Endodermal cell (in vitro differentiated cells): Measurements from ENCODE around the gene ASCL4. TPM values are rescaled to one million over a fixed set of nuclear protein-coding genes. Genes with fewer than 3 reads are reported as not detected.

Source experiments
- DNase-seq: peaks from one replicate; pipeline ENCODE4 v3.0.0-alpha.2; 2017
- H3K27ac ChIP-seq: 2 replicates; pipeline ENCODE4 v1.5.1; 2013; ENCODE audit warnings: mild to moderate bottlenecking, low read depth, low read length, moderate library complexity
- H3K27me3 ChIP-seq: 2 replicates; pipeline ENCODE4 v1.6.1; 2013; ENCODE audit warnings: mild to moderate bottlenecking, low read length, moderate library complexity; ENCODE audit not compliant: insufficient read depth, control insufficient read depth, poor library complexity, severe bottlenecking
- H3K36me3 ChIP-seq: 2 replicates; pipeline ENCODE4 v1.7.0; 2013; ENCODE audit warnings: mild to moderate bottlenecking, low read length, moderate library complexity; ENCODE audit not compliant: control insufficient read depth, insufficient read depth
- H3K4me1 ChIP-seq: one replicate; pipeline ENCODE4 v1.7.0; 2013; ENCODE audit warnings: low read length; ENCODE audit not compliant: control insufficient read depth, insufficient read depth
- H3K4me3 ChIP-seq: 2 replicates; pipeline ENCODE4 v1.5.1; 2013; ENCODE audit warnings: mild to moderate bottlenecking, low read length, moderate library complexity
- H3K9ac ChIP-seq: 2 replicates; pipeline ENCODE4 v1.6.1; 2013; ENCODE audit warnings: mild to moderate bottlenecking, low read length, moderate library complexity; ENCODE audit not compliant: poor library complexity, severe bottlenecking; ENCODE audit errors: extremely low read depth
- H3K9me3 ChIP-seq: 2 replicates; pipeline ENCODE4 v1.6.1; 2013; ENCODE audit warnings: mild to moderate bottlenecking, low read length, moderate library complexity; ENCODE audit not compliant: control insufficient read depth
- H3K27ac Mint-ChIP-seq: 2 replicates; pipeline ENCODE4 v1.8.0; 2020; ENCODE audit warnings: mixed read lengths
- H3K27me3 Mint-ChIP-seq: 2 replicates; pipeline ENCODE4 v1.8.0; 2021; ENCODE audit warnings: mild to moderate bottlenecking, mixed read lengths; ENCODE audit not compliant: insufficient read depth
- H3K36me3 Mint-ChIP-seq: 2 replicates; pipeline ENCODE4 v1.8.0; 2020; ENCODE audit warnings: low read depth, mixed read lengths
- H3K4me1 Mint-ChIP-seq: 2 replicates; pipeline ENCODE4 v1.8.0; 2020; ENCODE audit warnings: mixed read lengths
- H3K4me3 Mint-ChIP-seq: 2 replicates; pipeline ENCODE4 v1.8.0; 2020; ENCODE audit warnings: mild to moderate bottlenecking, moderate library complexity, mixed read lengths
- H3K9me3 Mint-ChIP-seq: 2 replicates; pipeline ENCODE4 v1.8.0; 2020; ENCODE audit warnings: mild to moderate bottlenecking, mixed read lengths
- CTCF ChIP-seq: fragments of 200-600 bp; sonication (generic); conservative IDR thresholded peaks from 2 replicates; pipeline ENCODE4 v1.5.0; 2021; ENCODE audit warnings: antibody characterized with exemption, mild to moderate bottlenecking
- WGBS, 2 experiments: methylation state at CpG; one replicate each; pipeline versions ENCODE4 v1.1.5 to v1.1.7; 2013; ENCODE audit warnings: missing lambda C conversion rate in 2 of 2, mixed read lengths in 1 of 2; ENCODE audit not compliant: insufficient coverage in 1 of 2, insufficient read length in 1 of 2; 5-methylcytosine and 5-hydroxymethylcytosine counted together
- total RNA-seq, 2 donors: library from RNA; stranded (reverse); fragmentation: NEBNext Ultra II Directional in 1 of 2; extraction: Animal tissue kit (Norgen Biotek cat#: 25700) in 1 of 2; gene quantifications; 2 replicates in 1 of 2; 3 replicates in 1 of 2; pipeline ENCODE4 v1.2.1, GENCODE V29; 2021

ASCL4 gene
- total RNA-seq, 2 donors from 2014 or later: not detected

DNA sequence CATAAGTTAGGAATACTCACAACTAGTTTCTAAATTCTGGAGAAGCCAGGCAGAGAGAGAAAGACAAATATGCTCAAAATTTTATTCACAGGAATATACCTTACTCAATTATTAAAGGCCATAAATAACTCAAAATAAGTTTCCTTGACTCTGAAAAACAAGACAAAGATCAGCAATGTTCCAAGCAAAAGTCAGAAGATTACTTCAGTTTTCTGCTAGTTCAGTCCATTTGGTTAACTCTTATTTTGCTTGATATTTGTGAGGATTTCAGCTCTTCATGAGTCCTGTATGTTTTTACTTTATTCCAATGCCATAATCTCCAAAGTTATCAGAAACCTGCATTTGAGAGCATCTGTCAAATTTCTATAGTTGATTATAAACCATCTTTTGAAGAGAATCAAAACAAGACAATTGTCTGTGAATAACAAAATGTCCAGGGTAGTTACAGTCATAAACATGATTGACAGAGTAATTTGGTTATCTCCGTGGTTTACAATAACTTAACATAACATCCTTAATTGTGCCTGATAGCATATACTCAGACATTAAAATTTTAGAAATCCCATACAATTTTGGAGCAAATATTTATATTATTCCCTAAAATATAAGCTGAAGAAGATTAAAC lies 17.1 kb downstream of the ASCL4 start:
- Histone ChIP-seq H3K36me3 (no peaks in the 10 kb centered on the region), H3K27me3 (peaks cover 11% of the 10 kb centered on the region), H3K9ac (no peak overlapping the region), H3K27ac (no peak overlapping the region), H3K4me3 (no peak overlapping the region), H3K4me1 (peaks cover 3% of the 10 kb centered on the region), H3K9me3 (peaks cover 35% of the 10 kb centered on the region)
- H3K4me1 Mint-ChIP-seq: peaks cover 12% of the 10 kb centered on the region
- no peak overlapping the region for H3K27ac Mint-ChIP-seq
- TF ChIP-seq CTCF: no peak
- peaks cover 3% of the 10 kb centered on the region for H3K36me3 Mint-ChIP-seq
- no peak for DNase-seq
- peaks cover 28% of the 10 kb centered on the region for H3K9me3 Mint-ChIP-seq
- WGBS, 2 experiments: 75% methylated on average over 1 of the region's 1 CpG; no CpG with 5 or more reads in 1 of the 2 experiments
- H3K27me3 Mint-ChIP-seq: peaks cover 23% of the 10 kb centered on the region
- no peak overlapping the region for H3K4me3 Mint-ChIP-seq

GRCh38 chr12:107794451-107794850 lies 19.9 kb downstream of the ASCL4 start:
- no peak overlapping the region for H3K27ac ChIP-seq
- Mint-ChIP-seq H3K4me1 (peaks cover 8% of the 10 kb centered on the region), H3K9me3 (peaks cover 26% of the 10 kb centered on the region), H3K4me3 (no peak overlapping the region), H3K36me3 (peaks cover 3% of the 10 kb centered on the region), H3K27ac (no peak overlapping the region), H3K27me3 (peaks cover 25% of the 10 kb centered on the region)
- H3K4me1 ChIP-seq: no peaks in the 10 kb centered on the region
- H3K36me3 ChIP-seq: no peaks in the 10 kb centered on the region
- TF ChIP-seq CTCF: no peak
- peaks cover 21% of the 10 kb centered on the region for H3K27me3 ChIP-seq
- 82 to 87% methylated on average over 2 to 3 of the region's 3 CpGs for WGBS, 2 experiments
- H3K9ac ChIP-seq: no peak overlapping the region
- peak overlapping the region; percentile 5 for H3K4me3 ChIP-seq
- peaks cover 32% of the 10 kb centered on the region for H3K9me3 ChIP-seq
- no peak for DNase-seq

GRCh38 chr12:107798580-107798979 lies 24.1 kb downstream of the ASCL4 start:
- H3K4me3 Mint-ChIP-seq: no peak overlapping the region
- no peaks in the 10 kb centered on the region for H3K36me3 Mint-ChIP-seq
- no peak for TF ChIP-seq CTCF
- H3K9me3 ChIP-seq: no peaks in the 10 kb centered on the region
- peaks cover 25% of the 10 kb centered on the region for H3K27me3 Mint-ChIP-seq
- H3K27ac ChIP-seq: no peak overlapping the region
- H3K27ac Mint-ChIP-seq: no peak overlapping the region
- no peak overlapping the region for H3K4me3 ChIP-seq
- no peaks in the 10 kb centered on the region for H3K36me3 ChIP-seq
- no peak overlapping the region for H3K9ac ChIP-seq
- no peaks in the 10 kb centered on the region for H3K9me3 Mint-ChIP-seq
- WGBS, 2 experiments: 90 to 100% methylated on average over 2 to 3 of the region's 3 CpGs
- peaks cover 21% of the 10 kb centered on the region for H3K27me3 ChIP-seq
- DNase-seq: no peak
- peaks cover 8% of the 10 kb centered on the region for H3K4me1 Mint-ChIP-seq
- no peaks in the 10 kb centered on the region for H3K4me1 ChIP-seq
